Retinal pigment epithelial cell (primary cell): ENCODE data around the gene ANLN.

Experiments used
- DNase-seq: peaks from one replicate; pipeline ENCODE4 v3.0.0-alpha.2; 2010; ENCODE audit warnings: low read depth
- H3K4me3 ChIP-seq: 2 replicates; pipeline ENCODE4 v1.5.1; 2011; ENCODE audit warnings: mild to moderate bottlenecking, low read length, control low read depth, moderate library complexity
- CTCF ChIP-seq: conservative IDR thresholded peaks from 2 replicates; pipeline ENCODE4 v1.5.1; 2011; ENCODE audit warnings: low read depth, low read length, control low read depth, inconsistent platforms

ANLN gene

GRCh38 chr7:36391436-36392198, 2.0 kb downstream of the ANLN start:
- peak overlapping the region; percentile 78 for H3K4me3 ChIP-seq
- DNase-seq: no peak
- TF ChIP-seq CTCF: no peak

GRCh38 chr7:36393826-36394225, 4.2 kb downstream of the ANLN start:
- DNase-seq: no peak
- no peak for TF ChIP-seq CTCF
- no peak overlapping the region for H3K4me3 ChIP-seq

- H3K4me3 ChIP-seq: no peak overlapping the region
- no peak for DNase-seq
- TF ChIP-seq CTCF: no peak
These were observed 5.7 kb downstream of the ANLN start for GRCh38 chr7:36395171-36395894.

GRCh38 chr7:36396150-36396549, 6.5 kb downstream of the ANLN start:
- DNase-seq: no peak
- H3K4me3 ChIP-seq: no peak overlapping the region
- no peak for TF ChIP-seq CTCF

GRCh38 chr7:36400036-36400435, 10.4 kb downstream of the ANLN start:
- no peak overlapping the region for H3K4me3 ChIP-seq
- no peak for TF ChIP-seq CTCF
- no peak for DNase-seq

- peak; percentile 46 for DNase-seq
- no peak for TF ChIP-seq CTCF
- H3K4me3 ChIP-seq: no peak overlapping the region
These were observed 10.9 kb downstream of the ANLN start for GRCh38 chr7:36400606-36401005.

GRCh38 chr7:36403452-36403851, 13.8 kb downstream of the ANLN start:
- H3K4me3 ChIP-seq: no peak overlapping the region
- DNase-seq: no peak
- no peak for TF ChIP-seq CTCF
